ENCODE results near the gene DCTD.

The DCTD gene

DNA sequence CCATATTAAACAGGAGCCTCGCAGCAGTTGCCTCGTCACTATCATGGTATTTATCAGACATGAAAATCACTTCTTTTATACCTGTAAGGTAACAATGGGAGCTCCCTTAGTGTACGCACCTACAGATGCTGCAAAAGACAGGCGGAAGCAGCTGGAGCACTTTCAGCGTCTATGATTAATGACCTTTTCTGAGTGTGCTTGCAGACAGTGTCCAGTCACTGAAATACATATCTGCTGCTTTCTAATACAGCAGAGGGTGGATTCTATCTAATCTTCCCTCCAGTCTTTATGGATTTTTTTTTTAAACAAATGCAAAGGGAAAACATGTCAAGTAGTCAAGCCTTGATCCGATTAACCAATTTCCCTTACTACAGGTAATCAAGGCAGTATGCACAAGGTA, 24.1 kb downstream of the DCTD start:
- no peaks in the 10 kb centered on the region for H3K27me3 ChIP-seq (replicated peaks; ENCODE audit: control insufficient read depth, insufficient read depth, low read length)
- TF ChIP-seq, protein P1, sequence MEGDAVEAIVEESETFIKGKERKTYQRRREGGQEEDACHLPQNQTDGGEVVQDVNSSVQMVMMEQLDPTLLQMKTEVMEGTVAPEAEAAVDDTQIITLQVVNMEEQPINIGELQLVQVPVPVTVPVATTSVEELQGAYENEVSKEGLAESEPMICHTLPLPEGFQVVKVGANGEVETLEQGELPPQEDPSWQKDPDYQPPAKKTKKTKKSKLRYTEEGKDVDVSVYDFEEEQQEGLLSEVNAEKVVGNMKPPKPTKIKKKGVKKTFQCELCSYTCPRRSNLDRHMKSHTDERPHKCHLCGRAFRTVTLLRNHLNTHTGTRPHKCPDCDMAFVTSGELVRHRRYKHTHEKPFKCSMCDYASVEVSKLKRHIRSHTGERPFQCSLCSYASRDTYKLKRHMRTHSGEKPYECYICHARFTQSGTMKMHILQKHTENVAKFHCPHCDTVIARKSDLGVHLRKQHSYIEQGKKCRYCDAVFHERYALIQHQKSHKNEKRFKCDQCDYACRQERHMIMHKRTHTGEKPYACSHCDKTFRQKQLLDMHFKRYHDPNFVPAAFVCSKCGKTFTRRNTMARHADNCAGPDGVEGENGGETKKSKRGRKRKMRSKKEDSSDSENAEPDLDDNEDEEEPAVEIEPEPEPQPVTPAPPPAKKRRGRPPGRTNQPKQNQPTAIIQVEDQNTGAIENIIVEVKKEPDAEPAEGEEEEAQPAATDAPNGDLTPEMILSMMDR (IDR thresholded peaks at IDR 0.05; ENCODE audit: insufficient read depth, low read length, poor library complexity, severe bottlenecking) = no peak
- H3K36me3 ChIP-seq (ENCODE audit: control insufficient read depth, insufficient read depth, low read length) = peaks cover 33% of the 10 kb centered on the region
- H3K4me3 ChIP-seq (replicated peaks; ENCODE audit: low read depth, low read length) = no peak overlapping the region
- DNase-seq (ENCODE audit: extremely low read depth, insufficient read length) = no peak

- Histone ChIP-seq H3K4me3 (replicated peaks; ENCODE audit: low read depth, low read length) (no peak overlapping the region), H3K36me3 (ENCODE audit: control insufficient read depth, insufficient read depth, low read length) (peaks cover 21% of the 10 kb centered on the region)
Measured at GRCh38 chr4:182890202-182890601, 27.0 kb downstream of the DCTD start.

GRCh38 chr4:182888891-182889290, 28.3 kb downstream of the DCTD start:
- DNase-seq (ENCODE audit: extremely low read depth, insufficient read length) = no peak
- peaks cover 18% of the 10 kb centered on the region for H3K36me3 ChIP-seq (ENCODE audit: control insufficient read depth, insufficient read depth, low read length)
- TF ChIP-seq, protein P1 (IDR thresholded peaks at IDR 0.05; ENCODE audit: insufficient read depth, low read length, poor library complexity, severe bottlenecking) = no peak
- no peak overlapping the region for H3K4me3 ChIP-seq (replicated peaks; ENCODE audit: low read depth, low read length)
- no peaks in the 10 kb centered on the region for H3K27me3 ChIP-seq (replicated peaks; ENCODE audit: control insufficient read depth, insufficient read depth, low read length)

More at GRCh38 chr4:182890202-182890601, 27.0 kb downstream of the DCTD start:
- H3K27me3 ChIP-seq (replicated peaks; ENCODE audit: control insufficient read depth, insufficient read depth, low read length) = no peaks in the 10 kb centered on the region
- TF ChIP-seq, protein P1 (IDR thresholded peaks at IDR 0.05; ENCODE audit: insufficient read depth, low read length, poor library complexity, severe bottlenecking) = no peak
- no peak for DNase-seq (ENCODE audit: extremely low read depth, insufficient read length)

DNA sequence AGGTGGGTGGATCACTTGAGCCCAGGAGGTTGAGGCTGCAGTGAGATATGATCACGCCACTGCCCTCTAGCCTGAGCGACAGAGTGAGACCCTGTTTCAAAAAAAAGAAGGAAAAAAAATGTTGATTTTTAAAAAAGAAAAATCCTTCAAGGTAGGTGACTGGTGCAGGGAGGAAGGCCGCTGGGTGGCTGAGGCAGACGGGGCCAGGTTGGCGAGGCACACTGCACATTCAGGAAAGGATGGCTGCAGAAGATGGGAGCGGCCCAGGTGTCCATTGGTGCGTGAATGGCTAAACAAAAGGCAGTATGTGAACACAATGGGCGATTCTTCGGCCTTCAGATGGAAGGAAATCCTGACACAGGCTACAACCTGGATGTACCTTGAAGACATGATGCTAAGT, 30.4 kb downstream of the DCTD start:
- Histone ChIP-seq H3K27me3 (replicated peaks; ENCODE audit: control insufficient read depth, insufficient read depth, low read length) (no peaks in the 10 kb centered on the region), H3K4me3 (replicated peaks; ENCODE audit: low read depth, low read length) (no peak overlapping the region), H3K36me3 (ENCODE audit: control insufficient read depth, insufficient read depth, low read length) (peaks cover 17% of the 10 kb centered on the region)
- no peak for DNase-seq (ENCODE audit: extremely low read depth, insufficient read length)
- TF ChIP-seq, protein P1 (IDR thresholded peaks at IDR 0.05; ENCODE audit: insufficient read depth, low read length, poor library complexity, severe bottlenecking) = no peak

- TF ChIP-seq, protein P1 (IDR thresholded peaks at IDR 0.05; ENCODE audit: insufficient read depth, low read length, poor library complexity, severe bottlenecking) = no peak
- no peak overlapping the region for H3K4me3 ChIP-seq (replicated peaks; ENCODE audit: low read depth, low read length)
- no peaks in the 10 kb centered on the region for H3K27me3 ChIP-seq (replicated peaks; ENCODE audit: control insufficient read depth, insufficient read depth, low read length)
- no peak for DNase-seq (ENCODE audit: extremely low read depth, insufficient read length)
- H3K36me3 ChIP-seq (ENCODE audit: control insufficient read depth, insufficient read depth, low read length) = peaks cover 18% of the 10 kb centered on the region
Measured at GRCh38 chr4:182886205-182886604, 31.0 kb downstream of the DCTD start.

GRCh38 chr4:182885738-182886077, 31.5 kb downstream of the DCTD start:
- DNase-seq (ENCODE audit: extremely low read depth, insufficient read length) = no peak
- H3K4me3 ChIP-seq (replicated peaks; ENCODE audit: low read depth, low read length) = no peak overlapping the region
- H3K36me3 ChIP-seq (ENCODE audit: control insufficient read depth, insufficient read depth, low read length) = peaks cover 18% of the 10 kb centered on the region
- TF ChIP-seq, protein P1 (IDR thresholded peaks at IDR 0.05; ENCODE audit: insufficient read depth, low read length, poor library complexity, severe bottlenecking) = no peak
- H3K27me3 ChIP-seq (replicated peaks; ENCODE audit: control insufficient read depth, insufficient read depth, low read length) = no peaks in the 10 kb centered on the region

All from GM06990 (cell line).